Putamen (tissue), 1 donor: Measurements from ENCODE around the gene MAD1L1.
"Not testable (repeated sequence)": the region's sequence is repeated elsewhere in the genome, so short reads cannot be mapped to it uniquely, and the experiment has no call there.

Source experiments
- DNase-seq: peaks from one replicate; pipeline ENCODE4 v3.0.0-alpha.2; 2016; ENCODE audit warnings: low spot score

The MAD1L1 gene

GRCh38 chr7:1841286-1842021 lies 391.3 kb downstream of the MAD1L1 start:
- DNase-seq, result not testable (repeated sequence)

- DNase-seq, result not testable (repeated sequence)
Observed at GRCh38 chr7:1840744-1841143, 392.0 kb downstream of the MAD1L1 start.

- DNase-seq, result no peak
Observed at GRCh38 chr7:1839701-1840100, 393.0 kb downstream of the MAD1L1 start.

- DNase-seq, result not testable (repeated sequence)
Observed at GRCh38 chr7:1838911-1839531, 393.7 kb downstream of the MAD1L1 start.

GRCh38 chr7:1838544-1838872 lies 394.2 kb downstream of the MAD1L1 start:
- DNase-seq, result not testable (repeated sequence)

- not testable (repeated sequence) for DNase-seq
Observed at GRCh38 chr7:1837696-1838543, 394.8 kb downstream of the MAD1L1 start.

GRCh38 chr7:1831933-1832535 lies 400.7 kb downstream of the MAD1L1 start:
- not testable (repeated sequence) for DNase-seq

- DNase-seq, result not testable (repeated sequence)
Observed at GRCh38 chr7:1831471-1831870, 401.3 kb downstream of the MAD1L1 start.

- DNase-seq, result not testable (repeated sequence)
Observed at GRCh38 chr7:1829668-1830067, 403.1 kb downstream of the MAD1L1 start.

- no peak for DNase-seq
Observed at GRCh38 chr7:1829111-1829510, 403.6 kb downstream of the MAD1L1 start.

- not testable (repeated sequence) for DNase-seq
Observed at GRCh38 chr7:1828170-1828569, 404.6 kb downstream of the MAD1L1 start.

GRCh38 chr7:1827521-1827981 lies 405.2 kb downstream of the MAD1L1 start:
- not testable (repeated sequence) for DNase-seq

GRCh38 chr7:1826931-1827330 lies 405.8 kb downstream of the MAD1L1 start:
- DNase-seq, result not testable (repeated sequence)

GRCh38 chr7:1825897-1826741 lies 406.6 kb downstream of the MAD1L1 start:
- DNase-seq, result no peak

GRCh38 chr7:1825647-1825896 lies 407.2 kb downstream of the MAD1L1 start:
- not testable (repeated sequence) for DNase-seq

GRCh38 chr7:1824882-1825646 lies 407.7 kb downstream of the MAD1L1 start:
- DNase-seq, result not testable (repeated sequence)

- DNase-seq, result not testable (repeated sequence)
Observed at GRCh38 chr7:1824151-1824881, 408.4 kb downstream of the MAD1L1 start.

- no peak for DNase-seq
Observed at GRCh38 chr7:1823376-1824150, 409.2 kb downstream of the MAD1L1 start.

- DNase-seq, result no peak
Observed at GRCh38 chr7:1819259-1819841, 413.4 kb downstream of the MAD1L1 start.
